ENCODE measurements around the gene ASB17. TPM values are rescaled to one million over a fixed set of nuclear protein-coding genes. Genes with fewer than 3 reads are reported as not detected.
A peak's percentile ranks its signal among the peaks of the same experiment; 100 is the strongest.
"Not testable (repeated sequence)": the region's sequence is repeated elsewhere in the genome, so short reads cannot be mapped to it uniquely, and the experiment has no call there.

The ASB17 gene, protein sequence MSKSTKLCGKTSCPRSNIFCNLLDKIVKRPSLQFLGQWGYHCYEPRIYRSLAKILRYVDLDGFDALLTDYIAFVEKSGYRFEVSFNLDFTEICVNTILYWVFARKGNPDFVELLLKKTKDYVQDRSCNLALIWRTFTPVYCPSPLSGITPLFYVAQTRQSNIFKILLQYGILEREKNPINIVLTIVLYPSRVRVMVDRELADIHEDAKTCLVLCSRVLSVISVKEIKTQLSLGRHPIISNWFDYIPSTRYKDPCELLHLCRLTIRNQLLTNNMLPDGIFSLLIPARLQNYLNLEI
- polyA plus RNA-seq (ENCODE audit: insufficient read length), result not detected

GRCh38 chr1:75932304-75932703 is at the start of gene ASB17:
ASB17 (minus strand) TSS chr1:75932404; CDS start chr1:75932291, 113 bp downstream.
- DNase-seq, result no peak

DNA sequence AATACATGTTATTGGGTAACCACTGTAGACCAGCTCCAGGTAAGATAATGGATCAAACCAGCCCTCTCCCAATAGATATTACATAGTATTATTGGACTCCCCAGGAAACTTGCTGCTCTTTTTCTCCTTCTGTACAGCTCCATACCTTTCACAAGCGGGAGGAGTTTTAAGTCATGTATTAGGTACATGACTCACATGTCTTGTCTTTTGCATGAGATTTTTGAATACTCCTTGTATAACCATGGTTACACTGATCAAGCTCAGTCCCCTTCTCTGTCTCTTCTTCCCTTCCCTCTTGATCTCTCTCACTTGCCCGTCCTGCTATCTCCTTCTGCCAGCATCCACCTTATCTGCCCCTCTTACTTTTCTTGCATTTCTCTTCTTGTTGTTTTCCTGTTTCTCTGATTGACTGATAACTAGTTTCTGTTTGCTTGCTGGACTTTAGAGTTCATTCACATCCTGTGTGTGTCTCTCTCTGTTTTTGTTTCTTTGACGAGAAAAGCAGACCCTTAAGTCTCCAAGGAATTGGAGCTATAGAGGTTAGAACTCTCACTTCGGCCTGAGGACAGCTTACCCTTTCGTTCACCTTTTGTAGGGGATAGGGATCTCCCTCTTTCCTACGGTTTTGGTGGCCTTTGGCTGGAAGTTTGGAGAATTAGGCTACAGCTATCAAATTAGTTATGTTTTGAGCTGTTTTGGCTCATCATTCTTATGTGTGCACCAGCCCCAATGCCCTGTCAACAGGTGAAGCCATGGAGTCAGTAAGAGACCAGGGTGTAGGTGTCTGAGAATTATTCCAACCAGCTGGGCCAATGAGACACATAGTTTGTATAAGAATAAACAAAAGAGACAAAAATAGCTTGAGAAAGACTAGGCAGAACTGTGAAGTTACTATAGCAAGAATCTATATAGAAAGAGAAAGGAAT is 49.0 kb upstream of the ASB17 start:
- DNase-seq, result no peak

GRCh38 chr1:75970631-75971030 is 38.4 kb upstream of the ASB17 start:
- DNase-seq, result no peak

GRCh38 chr1:75969550-75969949 is 37.3 kb upstream of the ASB17 start:
- DNase-seq, result no peak

GRCh38 chr1:75967719-75968118 is 35.5 kb upstream of the ASB17 start:
- DNase-seq, result no peak

DNA sequence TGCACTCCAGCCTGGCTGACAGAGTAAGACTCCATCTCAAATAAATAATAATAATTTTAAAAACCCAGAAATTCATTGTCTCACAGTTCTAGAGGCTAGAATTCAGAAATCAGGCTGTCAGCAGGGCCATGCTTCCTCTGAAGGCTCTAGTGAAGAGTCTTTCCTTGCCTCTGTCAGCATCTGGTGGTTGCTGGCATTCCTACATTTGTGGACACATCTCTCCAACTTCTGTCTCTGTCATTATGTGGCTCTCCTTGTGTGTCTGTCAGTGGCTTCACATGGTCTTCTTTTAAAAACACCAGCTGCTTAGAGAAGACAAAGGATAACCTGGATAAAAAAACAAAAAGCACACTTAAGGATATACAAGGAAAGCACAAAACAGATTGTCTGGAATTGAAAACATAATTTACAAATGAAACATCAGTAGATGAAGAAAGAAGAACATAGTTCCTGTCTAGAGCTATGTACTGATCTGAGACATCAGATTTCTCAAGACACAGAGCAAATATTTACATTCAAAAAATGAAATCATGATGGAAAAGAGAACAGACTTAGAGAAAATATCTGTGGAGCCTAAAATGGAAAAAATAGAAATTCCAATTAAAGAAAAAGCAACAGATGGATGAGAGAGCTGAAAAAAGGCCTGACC is 32.7 kb upstream of the ASB17 start:
- no peak for DNase-seq

- not testable (repeated sequence) for DNase-seq
Observed at GRCh38 chr1:75964110-75964759, 32.0 kb upstream of the ASB17 start.

GRCh38 chr1:75954586-75954985 is 22.4 kb upstream of the ASB17 start:
- DNase-seq, result no peak

DNA sequence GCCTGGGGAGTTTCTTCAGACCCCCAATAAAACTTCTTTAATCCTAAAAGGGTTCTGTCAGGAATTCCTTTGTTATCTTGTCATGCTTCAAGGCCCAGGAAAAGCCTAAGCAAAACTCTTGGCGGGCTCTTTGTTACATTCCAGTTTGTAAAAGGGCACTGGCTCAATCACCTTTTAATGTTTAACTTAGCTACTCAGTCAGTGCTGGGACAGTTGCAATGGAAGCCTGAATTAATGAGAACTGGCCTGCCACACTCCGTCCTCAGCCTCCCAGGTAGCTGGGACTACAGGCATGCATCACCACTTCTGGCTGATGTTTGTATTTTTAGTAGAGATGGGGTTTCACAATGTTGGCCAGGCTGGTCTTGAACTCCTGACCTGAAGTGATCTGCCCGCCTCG is 21.3 kb upstream of the ASB17 start:
- no peak for DNase-seq

- DNase-seq, result no peak
Observed at GRCh38 chr1:75952016-75952415, 19.8 kb upstream of the ASB17 start.

- no peak for DNase-seq
Observed at GRCh38 chr1:75950176-75950575, 18.0 kb upstream of the ASB17 start.

GRCh38 chr1:75943037-75943436 is 10.8 kb upstream of the ASB17 start:
- not testable (repeated sequence) for DNase-seq

GRCh38 chr1:75937034-75937433 is 4.8 kb upstream of the ASB17 start:
- DNase-seq, result no peak

GRCh38 chr1:75922698-75923097 is 9.5 kb downstream of the ASB17 start:
- no peak for DNase-seq

GRCh38 chr1:75916834-75917233 is 15.4 kb downstream of the ASB17 start:
- no peak for DNase-seq

- peak; percentile 8 for DNase-seq
Observed at GRCh38 chr1:75908717-75909152, 23.5 kb downstream of the ASB17 start.

GRCh38 chr1:75901371-75901770 is 30.8 kb downstream of the ASB17 start:
- DNase-seq, result no peak

GRCh38 chr1:75884437-75884836 is 47.8 kb downstream of the ASB17 start:
- no peak for DNase-seq

- no peak for DNase-seq
Observed at GRCh38 chr1:75879985-75880384, 52.2 kb downstream of the ASB17 start.

GRCh38 chr1:75870951-75871350 is 61.3 kb downstream of the ASB17 start:
- DNase-seq, result no peak
